Stimulated activated CD4-positive, alpha-beta T cell treated with anti-CD3 and anti-CD28 coated beads, Interleukin-12 subunit alpha, Interleukin-12 subunit beta, amount 100 ng/mL, for 24 hours (primary cell): ENCODE data around the gene PLEKHG3.

Experiments
- DNase-seq, 2 experiments: peaks; one replicate each; pipeline ENCODE4 v3.0.0-alpha.2; 2020; ENCODE audit warnings: low read depth in 2 of 2

Gene PLEKHG3

DNA sequence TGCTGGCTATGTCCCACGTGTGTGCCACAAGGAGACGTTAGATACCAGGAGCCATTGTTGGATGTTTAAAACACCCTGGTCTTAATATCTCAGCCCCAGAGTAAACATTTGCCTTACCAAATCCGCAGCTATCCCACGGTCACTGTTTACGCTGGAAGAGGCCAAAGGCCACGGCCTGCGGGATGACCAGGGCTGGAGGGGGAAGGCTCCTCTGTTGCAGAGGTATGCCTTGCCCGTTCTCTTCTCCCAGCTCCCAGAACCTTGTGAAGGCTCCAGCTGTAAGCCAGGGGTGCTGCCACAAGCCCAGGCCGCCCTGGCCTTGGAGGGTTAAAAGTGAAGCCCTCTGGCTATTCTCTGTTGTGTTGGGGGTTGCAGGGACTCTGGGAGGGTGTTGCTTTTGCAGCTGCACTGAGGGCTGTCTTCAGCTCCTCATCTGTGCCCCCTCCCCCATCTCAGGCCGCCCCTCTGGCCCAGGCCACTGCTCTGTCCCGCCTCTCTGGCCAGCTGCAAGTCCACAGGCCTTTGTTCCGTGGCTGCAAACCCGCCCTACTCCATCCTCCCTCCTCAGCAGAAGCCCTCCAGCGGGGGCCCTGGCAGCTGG lies 2.5 kb downstream of the PLEKHG3 start:
- DNase-seq, result no peak

DNA sequence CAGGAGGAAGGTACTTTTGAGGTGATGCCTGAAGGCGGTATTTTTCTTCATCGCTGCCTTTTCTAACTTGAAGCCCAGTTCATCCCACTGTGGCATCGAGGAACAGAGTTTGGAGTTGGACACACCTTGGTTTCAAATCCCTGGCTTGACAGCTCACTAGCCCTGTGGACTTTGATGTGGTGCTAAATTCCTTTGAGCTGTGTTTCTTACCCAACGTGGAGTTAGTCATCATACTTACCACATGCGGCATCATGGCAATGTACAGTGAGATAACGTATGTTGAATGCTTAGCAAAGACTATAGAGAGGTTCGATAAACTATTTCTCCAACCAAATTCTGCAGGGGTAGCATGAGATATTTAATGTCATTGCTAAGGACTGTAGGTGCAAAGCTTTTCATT lies 3.4 kb downstream of the PLEKHG3 start:
- no peak for DNase-seq

DNA sequence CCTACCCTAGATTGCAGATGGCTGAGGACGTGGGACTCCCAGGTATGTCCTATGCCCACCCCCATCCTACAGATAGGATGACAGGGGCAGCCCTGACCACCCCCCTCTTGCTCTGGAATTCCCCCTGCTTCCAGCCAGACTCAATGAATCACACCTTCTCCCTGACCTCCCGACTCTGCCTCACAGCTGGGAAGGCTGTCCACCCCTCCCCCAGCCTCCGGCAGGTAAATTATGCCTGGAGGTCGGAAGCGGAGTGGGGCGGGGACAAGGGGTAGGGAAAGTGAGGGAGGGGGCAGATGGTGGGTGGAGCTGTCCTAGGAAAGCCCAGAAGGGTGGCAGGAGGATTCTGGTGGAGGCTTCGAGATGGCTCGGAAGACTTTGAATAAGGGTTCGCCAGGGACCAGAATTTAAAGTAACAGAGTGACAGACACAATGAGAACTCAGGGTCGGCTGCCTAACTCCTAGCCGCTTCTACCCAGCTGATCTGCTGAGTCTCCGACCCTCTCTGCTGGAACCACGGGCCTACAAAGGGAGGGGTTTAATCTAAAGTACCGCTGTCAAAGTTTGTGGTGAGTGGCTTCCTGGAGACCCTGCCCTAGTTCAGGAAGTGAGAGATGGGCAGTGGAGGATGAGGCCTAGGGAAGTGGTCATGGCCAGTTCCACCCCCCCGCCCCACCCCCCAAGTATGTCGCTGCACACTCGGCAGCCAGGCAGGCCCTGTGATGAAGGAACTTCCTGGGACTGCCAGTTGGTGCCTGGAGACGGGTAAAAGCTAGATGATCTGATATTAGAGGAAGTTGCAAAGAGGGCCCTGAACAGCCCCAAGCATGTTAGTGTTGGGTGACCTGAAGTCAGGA lies 4.2 kb downstream of the PLEKHG3 start:
- no peak for DNase-seq

DNA sequence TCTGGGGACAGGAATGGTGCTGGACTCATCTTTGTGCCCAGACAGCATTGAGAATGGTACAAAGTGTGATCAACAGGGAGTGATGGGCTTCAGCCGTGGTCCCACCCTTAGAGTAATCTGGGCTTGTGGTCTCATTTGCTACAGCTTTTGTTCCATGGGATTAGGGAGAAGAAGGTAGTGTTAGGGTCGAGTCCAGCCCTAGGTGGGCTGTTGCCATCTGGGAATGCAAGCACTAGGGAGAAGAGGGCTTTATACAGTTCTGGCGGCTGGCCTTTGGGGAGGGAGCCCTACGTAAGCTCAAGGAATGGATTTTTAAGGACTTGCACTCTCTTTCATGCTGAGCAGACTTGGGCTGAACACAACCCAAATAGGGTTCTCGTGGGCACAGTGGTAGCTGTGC lies 4.9 kb downstream of the PLEKHG3 start:
- no peak for DNase-seq

DNA sequence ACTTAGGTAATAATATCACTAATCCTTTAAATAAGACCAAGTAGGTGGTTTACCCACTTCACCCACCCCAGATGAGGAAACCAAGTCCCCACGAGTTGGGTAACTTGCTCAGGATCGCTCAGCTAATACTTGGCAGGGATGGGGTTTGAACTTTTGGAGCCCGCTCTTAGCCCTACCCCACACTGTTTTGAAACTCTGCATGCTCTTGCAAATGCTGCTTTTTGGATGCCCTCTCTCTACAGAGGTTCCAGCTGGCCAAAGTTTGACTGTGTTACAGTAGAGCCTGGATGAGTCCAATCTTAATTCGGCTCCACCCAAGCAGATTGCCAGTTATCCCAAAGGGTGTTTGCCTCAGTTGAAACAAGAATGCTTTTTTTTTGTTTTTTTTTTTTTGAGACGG lies 6.8 kb downstream of the PLEKHG3 start:
- DNase-seq, result no peak

DNA sequence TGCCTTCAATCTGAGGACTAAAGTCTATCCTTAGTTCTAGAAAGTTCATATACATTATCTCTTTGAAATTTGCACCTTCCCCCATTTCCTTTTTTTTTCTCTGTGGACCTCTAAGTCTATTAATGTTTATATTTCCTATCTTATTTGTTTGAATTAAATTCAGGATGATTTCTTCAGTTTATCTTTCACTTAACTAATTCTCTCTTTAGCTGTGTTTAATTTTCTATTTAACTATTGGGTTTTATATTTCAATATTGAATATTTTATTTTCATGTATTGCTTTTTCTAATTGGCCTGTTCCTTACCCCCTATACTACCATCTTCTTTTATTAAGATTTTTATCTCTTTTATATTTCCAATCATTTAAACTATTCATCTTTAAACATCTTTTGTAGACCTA lies 9.5 kb downstream of the PLEKHG3 start:
- DNase-seq, result no peak

DNA sequence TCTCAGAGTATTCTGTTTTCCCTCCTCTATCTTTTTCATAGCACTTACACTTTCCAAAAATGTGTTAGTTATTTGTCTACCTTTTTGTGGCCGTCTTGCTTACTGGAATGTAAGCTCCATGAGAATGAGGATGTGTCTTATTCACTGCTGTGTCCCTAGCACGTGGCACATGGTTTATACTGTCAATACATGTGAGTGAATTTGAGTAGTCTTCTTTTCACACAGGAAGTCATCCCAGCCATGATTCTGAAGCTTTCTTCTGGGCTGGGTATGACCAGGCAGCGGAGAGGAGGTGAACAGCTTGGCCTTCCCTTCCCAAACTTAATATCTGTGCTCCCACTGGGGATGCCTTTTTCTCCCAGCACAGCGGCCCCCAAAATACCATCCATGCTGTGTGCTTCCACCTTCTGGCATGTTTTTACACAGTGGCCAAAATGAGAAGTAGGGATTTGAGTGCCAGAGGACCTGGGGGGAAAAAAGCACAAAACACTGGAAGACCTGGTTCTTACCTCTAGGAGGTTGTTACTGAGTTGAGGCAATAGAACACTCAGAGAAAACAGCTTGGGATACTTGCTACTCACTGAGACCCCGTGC lies 10.3 kb downstream of the PLEKHG3 start:
- no peak for DNase-seq

DNA sequence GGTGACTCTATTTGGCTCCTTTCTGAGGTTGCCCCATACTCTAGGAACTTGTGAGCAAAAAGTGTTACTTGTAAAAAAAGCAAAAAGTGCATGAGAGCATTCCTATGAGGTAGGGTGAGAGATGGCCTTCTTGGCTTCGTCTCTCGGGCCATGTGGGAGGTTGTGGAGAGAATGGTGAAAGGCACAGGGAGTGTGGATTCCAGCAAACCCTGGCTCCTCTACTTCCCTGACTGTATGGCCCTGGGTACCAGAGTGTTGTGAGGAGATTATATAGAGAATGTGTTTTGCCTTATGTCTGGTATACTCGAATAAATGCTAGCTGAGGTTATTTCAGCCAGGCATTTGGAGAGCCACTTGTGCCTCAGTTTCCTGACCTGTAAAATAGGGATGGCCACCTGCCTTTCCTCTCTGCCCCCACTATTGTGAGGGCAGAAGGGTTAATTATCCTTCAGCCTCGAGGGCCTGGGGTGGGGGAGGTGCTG lies 11.0 kb downstream of the PLEKHG3 start:
- no peak for DNase-seq

DNA sequence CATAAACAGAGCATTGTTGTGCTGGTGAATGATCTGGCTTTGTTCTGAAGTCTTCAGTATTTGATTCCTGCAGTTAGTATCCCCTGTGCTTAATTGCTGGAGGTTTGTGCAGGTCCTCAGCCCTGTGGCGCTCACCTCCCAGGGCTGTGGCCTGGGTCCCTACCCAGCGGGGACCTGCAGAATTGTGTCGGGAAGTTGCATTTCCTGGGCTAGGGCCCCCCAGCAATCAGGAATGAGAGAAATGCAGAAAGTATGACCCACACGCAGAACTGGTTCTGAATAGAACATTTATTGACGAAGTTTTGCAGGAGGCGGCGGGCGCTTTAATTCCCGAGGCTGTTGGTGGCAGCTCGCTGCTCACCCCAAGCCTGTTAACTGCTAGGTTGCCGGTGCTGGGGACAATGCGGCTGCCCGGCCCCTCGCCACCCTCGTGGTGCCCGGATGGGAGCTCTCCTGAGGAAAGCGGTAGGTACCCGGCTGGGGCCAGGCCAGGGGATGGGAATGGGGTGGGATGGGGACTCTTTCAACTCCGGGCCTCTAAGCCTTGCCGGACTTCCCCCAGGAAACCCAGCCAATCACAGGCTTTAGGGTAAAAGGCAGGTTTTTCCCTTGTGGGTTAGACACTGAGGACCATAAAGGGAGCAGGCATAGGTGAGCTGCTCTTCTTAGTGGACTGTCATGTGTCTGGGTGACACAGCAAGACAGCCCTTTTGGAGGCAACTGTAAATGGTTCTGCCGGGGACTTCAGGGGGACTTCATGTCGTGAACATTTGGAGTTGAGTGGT lies 11.6 kb downstream of the PLEKHG3 start:
- no peak for DNase-seq

DNA sequence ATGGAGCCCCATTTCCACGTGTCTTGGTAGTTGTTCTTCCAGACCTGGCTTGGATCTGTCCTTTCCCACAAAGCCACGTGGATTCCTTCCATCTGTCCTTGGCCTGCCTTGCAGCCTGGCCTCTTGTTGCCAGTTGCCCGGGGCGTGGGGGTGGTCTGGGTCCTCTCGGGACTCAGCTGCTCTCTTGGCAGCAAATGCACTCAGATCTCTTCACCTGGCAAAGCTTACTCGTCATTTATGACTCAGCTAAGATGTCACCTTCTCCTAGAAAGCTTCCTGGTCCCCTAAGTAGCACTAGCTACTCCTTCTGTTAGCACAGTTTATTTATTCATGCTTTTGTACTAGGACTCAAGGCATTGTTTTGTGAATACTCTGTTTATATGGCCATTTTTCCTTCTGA lies 13.6 kb downstream of the PLEKHG3 start:
- DNase-seq, result no peak

DNA sequence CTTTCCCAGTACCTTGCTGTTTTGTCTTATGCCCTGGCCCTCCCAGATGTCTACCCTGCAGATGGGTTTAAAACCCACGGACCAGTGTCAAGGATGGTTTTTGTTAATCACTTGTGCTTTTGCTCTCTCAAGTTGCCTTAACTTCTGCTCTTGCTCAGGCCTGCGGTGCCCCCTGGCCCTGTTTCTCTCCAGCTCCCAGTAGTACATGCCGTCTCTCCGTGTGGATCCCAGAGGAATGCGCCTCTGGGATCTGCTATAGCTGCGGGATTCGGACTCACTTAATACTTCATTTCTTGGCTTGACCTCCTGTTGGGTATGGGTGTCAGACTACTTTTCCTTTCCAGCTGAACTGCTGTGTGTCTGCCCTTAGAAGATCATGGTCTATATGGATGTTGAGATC lies 14.5 kb downstream of the PLEKHG3 start:
- DNase-seq, result no peak

DNA sequence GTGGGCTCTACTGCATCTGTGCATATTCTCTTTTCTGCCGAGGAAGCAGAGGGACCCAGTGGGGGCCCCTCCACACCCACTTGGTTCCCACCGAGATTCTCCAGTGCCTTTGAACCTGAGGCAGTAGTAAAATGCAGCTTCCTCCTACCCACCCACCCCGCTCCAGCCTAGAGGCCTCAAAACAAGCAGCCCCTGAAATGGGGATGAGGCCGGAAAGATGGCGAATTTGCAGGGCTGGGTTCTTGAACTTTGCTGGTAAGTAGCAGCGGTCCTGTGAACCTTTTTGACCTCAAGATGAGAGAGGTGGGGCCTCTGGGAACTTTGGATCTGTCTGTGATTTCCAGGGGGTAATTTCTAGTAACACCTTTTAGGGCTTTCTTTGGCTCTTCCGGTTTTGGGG lies 15.4 kb downstream of the PLEKHG3 start:
- DNase-seq, result no peak

DNA sequence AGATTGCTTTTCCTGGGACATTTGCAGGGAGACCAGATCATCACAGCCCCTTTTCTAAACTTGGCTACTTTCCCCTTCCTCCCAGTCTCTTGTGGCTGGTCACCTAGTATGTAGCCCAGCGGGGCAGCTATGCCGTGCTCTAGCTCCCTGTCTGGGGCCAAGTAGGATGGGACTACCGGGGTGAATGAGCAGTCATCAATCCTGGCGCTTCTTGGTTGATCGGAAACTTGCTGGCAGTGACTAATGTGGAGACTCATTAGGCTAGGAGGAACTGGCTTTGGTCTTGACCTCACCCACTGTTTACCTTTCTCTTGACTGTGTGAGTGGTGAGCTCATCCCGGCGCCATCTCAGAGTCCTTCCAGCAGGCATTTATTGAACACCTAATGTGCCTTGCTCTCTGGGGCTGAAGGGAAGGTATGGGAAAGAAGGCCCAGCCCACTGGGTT lies 15.9 kb downstream of the PLEKHG3 start:
- DNase-seq, result no peak

DNA sequence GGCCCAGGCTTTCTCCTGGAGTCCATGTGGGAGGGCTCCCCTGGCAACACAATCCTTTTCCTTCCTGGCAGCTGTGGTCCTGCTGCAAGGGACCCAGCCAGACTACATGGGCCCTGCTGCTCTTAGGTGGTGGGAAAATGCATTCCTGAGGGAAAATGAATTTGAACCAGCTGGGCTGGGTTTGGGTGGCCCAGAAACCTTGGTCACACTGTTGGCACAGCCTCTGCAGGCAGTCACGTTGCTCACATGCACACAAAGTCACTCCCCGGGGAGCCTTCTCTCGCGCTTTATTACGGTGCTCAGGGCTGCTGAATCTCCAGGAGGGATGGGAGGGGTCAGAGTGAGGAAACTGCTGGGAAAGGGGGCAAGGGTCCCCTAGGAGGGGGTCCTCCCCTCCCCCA lies 17.2 kb downstream of the PLEKHG3 start:
- DNase-seq, result no peak

DNA sequence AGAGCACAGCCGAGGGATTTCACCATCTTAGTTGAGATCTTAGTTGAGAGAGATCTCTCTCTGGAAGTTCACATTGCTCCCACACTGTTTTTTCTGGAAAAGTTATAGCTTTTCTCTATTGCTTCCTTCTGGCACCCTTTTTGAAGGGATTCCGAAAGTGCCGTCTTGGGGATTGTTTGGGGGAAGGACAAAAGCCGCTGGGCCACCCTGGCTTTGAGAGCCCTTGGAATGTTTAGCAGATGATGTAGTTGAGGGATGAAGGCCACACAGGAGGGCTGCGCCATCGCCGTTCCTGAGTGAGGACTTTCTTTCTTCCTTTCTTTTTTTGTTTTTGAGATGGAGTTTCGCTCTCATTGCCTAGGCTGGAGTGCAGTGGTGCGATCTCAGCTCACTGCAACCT lies 17.7 kb downstream of the PLEKHG3 start:
- no peak for DNase-seq

DNA sequence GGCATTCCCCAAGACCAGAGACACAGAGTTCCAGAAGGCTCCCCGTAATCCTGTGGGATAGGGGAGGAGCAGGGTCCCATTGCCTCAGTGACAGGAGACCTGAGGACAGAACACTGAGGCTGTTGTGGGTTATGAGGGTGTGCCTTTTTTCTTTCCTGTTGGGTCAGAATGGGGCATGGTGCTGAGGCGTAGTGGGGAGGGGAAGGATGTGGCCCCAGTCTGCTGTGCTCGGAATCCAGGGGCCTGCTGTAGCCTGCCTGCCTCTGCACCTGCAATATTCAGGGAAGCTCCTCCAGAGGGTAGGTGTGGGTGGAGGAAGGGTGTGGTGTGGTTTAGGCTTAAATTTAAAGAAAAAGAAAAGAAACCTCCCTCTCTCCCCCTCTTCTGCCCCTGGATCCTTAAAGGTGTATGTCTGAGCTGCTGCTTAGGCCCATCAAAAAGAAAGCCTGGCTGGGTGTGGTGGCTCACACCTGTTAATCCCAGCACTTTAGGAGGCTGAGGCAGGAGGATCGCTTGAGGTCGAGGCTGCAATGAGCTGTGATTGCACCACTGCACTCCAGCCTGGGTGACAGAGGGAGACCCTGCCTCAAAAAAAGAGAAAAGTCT lies 18.7 kb downstream of the PLEKHG3 start:
- no peak for DNase-seq

DNA sequence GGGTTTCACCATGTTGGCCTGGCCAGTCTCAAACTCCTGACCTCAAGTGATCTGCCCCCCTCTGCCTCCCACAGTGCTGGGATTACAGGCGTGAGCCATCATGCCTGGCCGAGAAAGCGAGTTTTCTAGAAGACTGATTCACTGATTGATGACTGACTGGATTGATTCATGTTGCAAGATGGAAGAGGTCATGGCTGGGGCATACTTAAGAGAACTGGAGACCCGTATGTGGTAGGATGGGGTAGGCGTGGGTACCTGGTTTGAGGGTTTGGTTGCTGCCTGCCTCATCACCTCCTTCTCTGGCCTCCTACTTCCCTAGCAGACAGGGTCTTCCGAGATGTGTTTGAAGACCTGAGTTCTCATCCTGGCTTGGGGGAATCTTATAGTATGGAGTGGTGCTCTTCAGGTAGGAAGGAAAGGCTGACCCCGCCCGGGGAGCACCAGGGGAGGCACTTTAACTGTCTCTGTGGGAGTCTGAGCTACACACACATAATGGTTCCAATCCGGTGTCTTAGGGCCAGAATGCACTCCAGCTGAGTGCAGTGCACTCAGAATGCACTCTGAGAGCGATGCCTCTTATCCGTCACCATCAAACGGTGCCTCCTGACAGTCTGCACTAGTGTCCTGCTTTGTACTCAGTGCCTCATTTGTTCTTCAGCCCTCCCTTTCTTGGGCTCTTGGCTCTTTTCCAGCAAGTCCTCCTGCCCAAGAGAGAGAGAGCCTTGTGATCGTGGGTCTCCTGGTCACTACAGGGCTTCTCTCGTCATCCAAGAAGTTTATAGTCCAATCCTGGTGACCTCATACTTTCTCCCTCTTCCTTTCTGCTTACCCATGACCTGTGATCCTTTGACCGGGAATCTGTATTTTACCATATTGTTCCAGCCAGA lies 19.7 kb downstream of the PLEKHG3 start:
- no peak for DNase-seq

DNA sequence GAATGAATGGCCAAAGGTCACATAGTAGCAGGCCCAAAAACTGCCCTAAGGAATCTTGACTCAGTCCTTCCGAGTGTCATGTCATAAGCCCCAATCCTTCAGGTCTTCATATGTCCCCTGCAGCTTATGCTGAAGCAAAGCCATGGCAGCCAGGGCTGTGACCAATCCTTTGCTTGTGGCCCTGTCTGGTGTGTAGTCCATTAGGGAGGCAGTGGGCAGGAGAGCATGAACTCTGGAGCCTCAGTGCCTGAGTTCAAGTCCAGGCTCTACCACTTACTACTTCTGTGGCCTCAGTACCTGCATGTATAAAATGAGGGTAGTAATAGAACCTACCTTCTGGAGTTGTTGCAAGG lies 20.3 kb downstream of the PLEKHG3 start:
- no peak for DNase-seq

DNA sequence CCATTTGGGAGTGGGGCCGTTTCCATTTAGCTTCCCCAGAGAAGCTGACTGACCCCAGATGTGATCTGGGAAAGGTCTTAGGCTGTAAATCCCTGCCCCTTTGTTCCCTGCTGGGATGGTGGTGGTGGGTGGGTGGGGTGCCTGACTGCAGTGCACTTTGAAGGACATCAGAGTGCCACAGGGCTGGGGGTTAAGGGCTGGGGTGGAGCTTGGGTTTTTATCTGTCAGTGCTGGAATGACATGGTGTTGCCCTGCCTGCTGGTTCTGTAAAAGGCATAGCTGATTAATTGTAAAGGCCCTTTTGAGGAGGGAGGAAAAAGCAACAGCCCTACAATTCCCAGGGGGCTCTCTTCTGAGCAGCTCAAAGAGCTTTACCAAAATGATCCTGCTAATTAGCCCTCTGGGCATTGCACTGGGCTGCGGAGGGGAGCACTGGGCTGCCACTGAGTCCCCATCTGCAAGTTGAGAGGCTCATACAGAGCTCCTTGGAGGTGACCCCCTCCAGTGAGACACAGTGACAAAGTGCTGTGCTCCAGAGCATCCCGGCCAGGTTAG lies 21.1 kb downstream of the PLEKHG3 start:
- no peak for DNase-seq

DNA sequence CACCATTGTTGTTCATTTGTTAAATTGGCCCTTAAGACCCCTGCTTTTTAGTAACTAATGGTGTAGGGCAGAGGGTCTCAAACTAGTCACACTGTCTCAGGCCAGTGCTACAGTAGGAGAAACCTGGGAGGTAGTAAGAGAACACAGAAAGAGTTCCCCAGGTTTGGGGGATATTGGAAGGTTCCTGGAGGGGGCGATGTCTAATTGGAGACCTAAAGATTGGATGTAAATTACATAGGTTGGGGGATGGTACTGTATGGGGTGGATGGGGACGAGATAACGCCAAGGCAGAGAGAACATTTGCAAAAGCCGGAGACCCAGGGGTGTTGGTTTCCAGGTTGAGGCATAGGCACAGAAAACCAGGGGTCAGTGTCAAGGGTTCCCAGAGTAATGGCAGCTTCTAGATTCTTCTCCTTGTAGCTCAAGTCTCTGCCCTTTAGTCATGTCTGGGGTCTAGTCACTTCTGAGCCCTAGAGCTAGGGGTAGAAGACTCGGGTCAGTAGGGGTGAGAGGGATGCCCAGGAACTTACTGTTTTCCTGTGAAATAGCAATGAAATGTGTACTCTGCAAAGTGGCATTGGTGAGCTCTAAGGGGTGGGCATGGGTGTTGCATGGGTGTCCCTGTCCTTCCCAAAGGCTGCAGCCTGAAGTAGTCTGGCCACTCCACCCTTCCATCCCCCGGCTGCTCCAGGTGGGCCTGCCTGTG lies 21.8 kb downstream of the PLEKHG3 start:
- no peak for DNase-seq
